ENCODE data around the gene CDH23. TPM values are rescaled to one million over a fixed set of nuclear protein-coding genes. Genes with fewer than 3 reads are reported as not detected.

Gene CDH23
- polyA plus RNA-seq, 1 donor from 2014 or later, result 6.6 TPM

DNA sequence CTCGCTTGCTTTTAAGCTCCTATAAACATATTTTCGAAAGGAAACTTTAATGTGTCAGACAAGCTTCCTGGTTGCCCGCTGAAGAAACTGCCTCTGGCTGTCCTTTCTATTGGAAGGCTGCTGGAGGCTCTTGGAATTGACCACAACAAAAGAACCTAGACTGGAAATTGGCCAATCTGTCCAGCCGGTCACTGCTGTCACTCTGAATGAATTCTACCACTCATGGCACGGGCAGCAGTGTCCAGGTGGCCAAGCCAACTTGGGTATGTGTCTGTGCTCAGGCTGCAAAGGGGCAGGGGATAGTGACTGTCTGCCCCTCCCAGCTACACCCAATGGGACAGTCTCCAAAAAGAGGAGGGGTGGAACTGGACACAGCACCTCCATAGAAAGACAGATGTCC is 57.6 kb downstream of the CDH23 start:
- H3K9ac ChIP-seq (ENCODE audit: low read length), result no peak overlapping the region
- no peak overlapping the region for H3K4me2 ChIP-seq (ENCODE audit: low read length)
- H3K27ac ChIP-seq (ENCODE audit: low read length), result no peak overlapping the region
- H3F3A ChIP-seq (ENCODE audit: insufficient read depth, low read length, poor library complexity, severe bottlenecking), result no peaks in the 10 kb centered on the region
- no peak overlapping the region for H3K4me3 ChIP-seq (ENCODE audit: low read length)
- H3K9me3 ChIP-seq (ENCODE audit: low read length), result no peaks in the 10 kb centered on the region
- TF ChIP-seq, protein P1, sequence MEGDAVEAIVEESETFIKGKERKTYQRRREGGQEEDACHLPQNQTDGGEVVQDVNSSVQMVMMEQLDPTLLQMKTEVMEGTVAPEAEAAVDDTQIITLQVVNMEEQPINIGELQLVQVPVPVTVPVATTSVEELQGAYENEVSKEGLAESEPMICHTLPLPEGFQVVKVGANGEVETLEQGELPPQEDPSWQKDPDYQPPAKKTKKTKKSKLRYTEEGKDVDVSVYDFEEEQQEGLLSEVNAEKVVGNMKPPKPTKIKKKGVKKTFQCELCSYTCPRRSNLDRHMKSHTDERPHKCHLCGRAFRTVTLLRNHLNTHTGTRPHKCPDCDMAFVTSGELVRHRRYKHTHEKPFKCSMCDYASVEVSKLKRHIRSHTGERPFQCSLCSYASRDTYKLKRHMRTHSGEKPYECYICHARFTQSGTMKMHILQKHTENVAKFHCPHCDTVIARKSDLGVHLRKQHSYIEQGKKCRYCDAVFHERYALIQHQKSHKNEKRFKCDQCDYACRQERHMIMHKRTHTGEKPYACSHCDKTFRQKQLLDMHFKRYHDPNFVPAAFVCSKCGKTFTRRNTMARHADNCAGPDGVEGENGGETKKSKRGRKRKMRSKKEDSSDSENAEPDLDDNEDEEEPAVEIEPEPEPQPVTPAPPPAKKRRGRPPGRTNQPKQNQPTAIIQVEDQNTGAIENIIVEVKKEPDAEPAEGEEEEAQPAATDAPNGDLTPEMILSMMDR (IDR thresholded peaks at IDR 0.05; ENCODE audit: poor library complexity, severe bottlenecking), result no peak
- TF ChIP-seq TAF1 (IDR thresholded peaks at IDR 0.05; ENCODE audit: low read depth) (no peak), SMC3 (conservative IDR thresholded peaks at IDR 0.05; ENCODE audit: poor library complexity) (no peak), RAD21 (conservative IDR thresholded peaks at IDR 0.05) (no peak), EP300 (conservative IDR thresholded peaks at IDR 0.05; ENCODE audit: poor library complexity, severe bottlenecking) (no peak), MXI1 (conservative IDR thresholded peaks at IDR 0.05; ENCODE audit: poor library complexity, severe bottlenecking) (no peak)
- TF ChIP-seq, protein P2, sequence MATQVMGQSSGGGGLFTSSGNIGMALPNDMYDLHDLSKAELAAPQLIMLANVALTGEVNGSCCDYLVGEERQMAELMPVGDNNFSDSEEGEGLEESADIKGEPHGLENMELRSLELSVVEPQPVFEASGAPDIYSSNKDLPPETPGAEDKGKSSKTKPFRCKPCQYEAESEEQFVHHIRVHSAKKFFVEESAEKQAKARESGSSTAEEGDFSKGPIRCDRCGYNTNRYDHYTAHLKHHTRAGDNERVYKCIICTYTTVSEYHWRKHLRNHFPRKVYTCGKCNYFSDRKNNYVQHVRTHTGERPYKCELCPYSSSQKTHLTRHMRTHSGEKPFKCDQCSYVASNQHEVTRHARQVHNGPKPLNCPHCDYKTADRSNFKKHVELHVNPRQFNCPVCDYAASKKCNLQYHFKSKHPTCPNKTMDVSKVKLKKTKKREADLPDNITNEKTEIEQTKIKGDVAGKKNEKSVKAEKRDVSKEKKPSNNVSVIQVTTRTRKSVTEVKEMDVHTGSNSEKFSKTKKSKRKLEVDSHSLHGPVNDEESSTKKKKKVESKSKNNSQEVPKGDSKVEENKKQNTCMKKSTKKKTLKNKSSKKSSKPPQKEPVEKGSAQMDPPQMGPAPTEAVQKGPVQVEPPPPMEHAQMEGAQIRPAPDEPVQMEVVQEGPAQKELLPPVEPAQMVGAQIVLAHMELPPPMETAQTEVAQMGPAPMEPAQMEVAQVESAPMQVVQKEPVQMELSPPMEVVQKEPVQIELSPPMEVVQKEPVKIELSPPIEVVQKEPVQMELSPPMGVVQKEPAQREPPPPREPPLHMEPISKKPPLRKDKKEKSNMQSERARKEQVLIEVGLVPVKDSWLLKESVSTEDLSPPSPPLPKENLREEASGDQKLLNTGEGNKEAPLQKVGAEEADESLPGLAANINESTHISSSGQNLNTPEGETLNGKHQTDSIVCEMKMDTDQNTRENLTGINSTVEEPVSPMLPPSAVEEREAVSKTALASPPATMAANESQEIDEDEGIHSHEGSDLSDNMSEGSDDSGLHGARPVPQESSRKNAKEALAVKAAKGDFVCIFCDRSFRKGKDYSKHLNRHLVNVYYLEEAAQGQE (IDR thresholded peaks at IDR 0.05; ENCODE audit: borderline replicate concordance), result no peak
- H4K20me1 ChIP-seq (ENCODE audit: insufficient read depth), result no peaks in the 10 kb centered on the region
- H2AFZ ChIP-seq (ENCODE audit: low read depth, low read length), result no peak overlapping the region
- H3K36me3 ChIP-seq (ENCODE audit: insufficient read depth, low read length), result no peaks in the 10 kb centered on the region
- H3K79me2 ChIP-seq (replicated peaks; ENCODE audit: insufficient read depth, low read length), result no peaks in the 10 kb centered on the region
- no peaks in the 10 kb centered on the region for H3K9me2 ChIP-seq (ENCODE audit: insufficient read depth, low read length)
- no peaks in the 10 kb centered on the region for H3K27me3 ChIP-seq (ENCODE audit: insufficient read depth, low read depth, low read length)

DNA sequence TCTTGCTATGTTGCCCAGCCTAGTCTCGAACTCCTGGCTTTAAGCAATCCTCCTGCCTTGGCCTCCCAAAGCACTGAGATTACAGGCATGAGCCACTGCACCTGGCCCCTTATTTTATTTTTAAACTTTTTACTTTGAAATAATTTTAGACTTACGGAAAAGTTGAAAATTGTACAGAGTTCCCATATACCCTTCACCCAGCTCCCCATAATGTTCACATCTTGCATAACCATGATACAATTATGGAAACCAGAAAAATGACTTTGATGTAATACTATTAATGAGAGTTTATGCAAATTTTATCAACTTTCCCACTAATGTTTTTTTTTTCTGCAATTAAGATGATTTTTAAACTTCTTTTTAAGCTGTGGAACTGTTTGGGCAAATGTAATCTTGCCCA is 58.3 kb downstream of the CDH23 start:
- Histone ChIP-seq H3K79me2 (replicated peaks; ENCODE audit: insufficient read depth, low read length) (no peaks in the 10 kb centered on the region), H3K9me2 (ENCODE audit: insufficient read depth, low read length) (no peaks in the 10 kb centered on the region), H3F3A (ENCODE audit: insufficient read depth, low read length, poor library complexity, severe bottlenecking) (no peaks in the 10 kb centered on the region), H3K27me3 (ENCODE audit: insufficient read depth, low read depth, low read length) (no peaks in the 10 kb centered on the region), H3K9ac (ENCODE audit: low read length) (no peak overlapping the region), H3K9me3 (ENCODE audit: low read length) (no peaks in the 10 kb centered on the region), H3K4me2 (ENCODE audit: low read length) (no peak overlapping the region), H3K27ac (ENCODE audit: low read length) (no peak overlapping the region), H3K36me3 (ENCODE audit: insufficient read depth, low read length) (no peaks in the 10 kb centered on the region), H4K20me1 (ENCODE audit: insufficient read depth) (no peaks in the 10 kb centered on the region), H3K4me3 (ENCODE audit: low read length) (no peak overlapping the region), H2AFZ (ENCODE audit: low read depth, low read length) (no peak overlapping the region)
- TF ChIP-seq EZH2 (IDR thresholded peaks at IDR 0.05; ENCODE audit: borderline replicate concordance, insufficient read depth, low read length, poor library complexity, severe bottlenecking), result no peak
- TF ChIP-seq EP300 (conservative IDR thresholded peaks at IDR 0.05; ENCODE audit: poor library complexity, severe bottlenecking), result no peak
- TF ChIP-seq SMC3 (conservative IDR thresholded peaks at IDR 0.05; ENCODE audit: poor library complexity), result no peak
- TF ChIP-seq TAF1 (IDR thresholded peaks at IDR 0.05; ENCODE audit: low read depth), result no peak
- no peak for TF ChIP-seq MXI1 (conservative IDR thresholded peaks at IDR 0.05; ENCODE audit: poor library complexity, severe bottlenecking)
- TF ChIP-seq POLR2AphosphoS5 (IDR thresholded peaks at IDR 0.05), result no peak
- TF ChIP-seq, protein P2 (IDR thresholded peaks at IDR 0.05; ENCODE audit: borderline replicate concordance), result no peak
- TF ChIP-seq, protein P1 (IDR thresholded peaks at IDR 0.05; ENCODE audit: poor library complexity, severe bottlenecking), result no peak
- TF ChIP-seq RAD21 (conservative IDR thresholded peaks at IDR 0.05), result no peak

Measured in neural cell (in vitro differentiated cells).